SJSA1 (cell line): ENCODE data around the gene COL8A2. TPM values are rescaled to one million over a fixed set of nuclear protein-coding genes. Genes with fewer than 3 reads are reported as not detected.

Experiments
- DNase-seq, 2 experiments: peaks; one replicate each; pipeline ENCODE4 v3.0.0-alpha.2; 2015 to 2020; ENCODE audit warnings: low spot score in 2 of 2, low read depth in 1 of 2
- H3K27ac ChIP-seq: fragments of 250-450 bp; sonication (Bioruptor Pico); 2 replicates; pipeline ENCODE4 v1.5.1; 2020; ENCODE audit warnings: mild to moderate bottlenecking, moderate library complexity
- H3K27me3 ChIP-seq: fragments of 250-450 bp; sonication (Bioruptor Pico); replicated peaks from 2 replicates; pipeline ENCODE4 v1.5.1; 2020; ENCODE audit warnings: mild to moderate bottlenecking, moderate library complexity
- H3K36me3 ChIP-seq: fragments of 250-450 bp; sonication (Bioruptor Pico); 2 replicates; pipeline ENCODE4 v1.5.1; 2020; ENCODE audit warnings: mild to moderate bottlenecking
- H3K4me1 ChIP-seq: fragments of 250-450 bp; sonication (Bioruptor Pico); replicated peaks from 2 replicates; pipeline ENCODE4 v1.6.1; 2021; ENCODE audit warnings: mild to moderate bottlenecking
- H3K4me3 ChIP-seq: fragments of 250-450 bp; sonication (Bioruptor Pico); 2 replicates; pipeline ENCODE4 v1.5.1; 2020; ENCODE audit warnings: mild to moderate bottlenecking
- H3K9me3 ChIP-seq: fragments of 250-450 bp; sonication (Bioruptor Pico); replicated peaks from 2 replicates; pipeline ENCODE4 v1.5.1; 2020; ENCODE audit warnings: mild to moderate bottlenecking
- total RNA-seq: library from RNA; depleted of rRNA; stranded (reverse); fragments of >200 nt; shearing (Covaris generic); gene quantifications from 2 replicates; pipeline ENCODE4 v1.2.3, GENCODE V29; 2014

The COL8A2 gene
- total RNA-seq, 1 experiment from 2014 or later, result 1.1 TPM

DNA sequence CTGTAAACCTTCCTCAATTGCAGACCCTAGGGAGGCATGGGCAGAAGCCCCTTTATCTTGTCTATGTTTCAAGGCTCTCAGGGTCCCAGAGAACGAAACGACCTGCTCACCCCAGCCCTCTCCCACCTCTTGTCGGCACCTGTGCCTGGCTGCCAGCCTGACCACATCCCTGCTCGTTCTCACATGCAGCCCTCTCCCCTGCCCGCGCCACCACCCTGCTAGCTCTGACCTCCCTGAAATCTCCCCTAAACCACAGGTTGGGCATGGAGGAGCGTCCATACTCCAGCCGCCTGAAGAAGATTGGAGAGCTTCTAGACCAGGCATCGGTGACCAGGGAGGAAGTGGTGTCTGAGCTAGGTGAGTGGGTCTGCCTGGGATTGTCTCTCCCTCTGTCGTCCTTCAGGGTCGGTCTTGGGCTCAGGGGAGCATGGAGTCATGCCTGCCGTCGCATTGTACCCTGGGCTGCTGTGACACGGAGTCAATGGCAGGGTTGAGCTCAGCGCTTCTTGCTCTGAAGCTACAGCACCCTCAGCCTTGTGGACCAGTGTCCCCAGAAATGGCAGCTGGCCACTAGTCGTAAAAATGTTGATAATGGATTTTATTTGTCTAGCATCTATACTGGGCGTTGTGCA is 32.7 kb downstream of the COL8A2 start:
- Histone ChIP-seq H3K4me3 (no peak overlapping the region), H3K4me1 (peaks cover 8% of the 10 kb centered on the region), H3K9me3 (no peaks in the 10 kb centered on the region), H3K27ac (no peak overlapping the region), H3K27me3 (no peaks in the 10 kb centered on the region), H3K36me3 (peaks cover 71% of the 10 kb centered on the region)
- DNase-seq, result no peak

GRCh38 chr1:36091698-36092097 is 33.3 kb downstream of the COL8A2 start:
- H3K4me3 ChIP-seq, result no peak overlapping the region
- peaks cover 8% of the 10 kb centered on the region for H3K4me1 ChIP-seq
- DNase-seq, result no peak
- no peaks in the 10 kb centered on the region for H3K9me3 ChIP-seq
- H3K36me3 ChIP-seq, result peaks cover 68% of the 10 kb centered on the region
- no peaks in the 10 kb centered on the region for H3K27me3 ChIP-seq
- H3K27ac ChIP-seq, result no peak overlapping the region

DNA sequence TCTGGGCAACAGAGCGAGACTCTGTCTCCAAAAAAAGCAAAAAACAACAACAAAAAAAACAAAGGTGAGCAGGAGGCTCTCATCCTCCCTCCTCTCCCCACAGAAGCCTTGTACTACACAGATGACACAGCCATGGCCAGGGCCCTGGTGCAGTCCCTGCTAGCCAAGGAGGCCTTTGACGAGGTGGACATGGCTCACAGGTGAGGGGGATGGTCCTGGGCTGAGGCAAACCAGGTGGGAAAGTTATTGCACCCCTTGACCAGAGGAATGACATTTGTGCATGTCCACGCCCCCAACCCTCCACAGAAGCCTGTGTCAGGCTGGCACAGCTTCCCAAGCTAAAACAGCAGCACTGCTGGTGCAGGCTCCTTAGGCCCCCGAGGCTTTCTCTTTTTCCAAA is 33.9 kb downstream of the COL8A2 start:
- peaks cover 8% of the 10 kb centered on the region for H3K4me1 ChIP-seq

DNA sequence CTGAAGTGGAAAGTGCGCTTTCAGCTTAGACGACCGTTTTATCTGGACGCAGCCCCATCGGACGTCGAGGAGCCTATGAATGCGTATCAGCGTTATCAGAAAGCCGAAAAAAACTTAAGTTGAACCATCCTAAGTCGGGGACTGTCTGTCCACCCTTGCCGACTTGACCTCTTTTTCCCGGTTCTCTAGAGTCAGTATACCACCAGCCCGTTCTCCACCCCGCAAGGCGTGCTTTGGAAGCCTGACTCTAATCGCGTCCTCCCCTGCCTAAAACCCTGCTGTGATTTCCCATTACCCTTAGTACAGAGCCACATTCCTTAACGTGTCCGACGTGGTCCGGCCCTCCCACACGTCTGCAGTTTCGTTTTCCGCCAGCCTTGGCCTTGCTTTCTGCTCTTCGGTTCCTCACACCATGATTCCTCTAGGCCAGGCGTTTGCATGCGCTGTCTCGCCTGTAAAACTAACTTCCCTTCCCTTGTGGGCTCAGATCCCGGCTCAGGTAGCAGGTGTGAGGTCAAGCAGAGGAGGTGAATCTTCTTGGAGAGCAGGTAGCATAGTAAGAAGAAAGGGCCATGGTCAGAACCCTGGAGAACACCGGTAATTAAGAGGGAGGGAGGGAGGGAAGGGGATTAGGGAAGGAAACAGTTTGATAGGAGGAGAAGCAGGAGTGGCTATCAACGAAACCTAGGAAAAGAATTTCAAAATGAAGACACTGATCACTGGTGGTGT is 35.5 kb downstream of the COL8A2 start:
- Histone ChIP-seq H3K36me3 (peaks cover 54% of the 10 kb centered on the region), H3K4me3 (peak overlapping the region; percentile 88), H3K27ac (no peak overlapping the region), H3K27me3 (no peaks in the 10 kb centered on the region), H3K9me3 (no peaks in the 10 kb centered on the region), H3K4me1 (peaks cover 8% of the 10 kb centered on the region)
- peak in 1 of 2 experiments; percentile 24 for DNase-seq

More for the DNA sequence above, 33.9 kb downstream of the COL8A2 start:
- Histone ChIP-seq H3K27ac (no peak overlapping the region), H3K4me3 (no peak overlapping the region), H3K36me3 (peaks cover 63% of the 10 kb centered on the region), H3K9me3 (no peaks in the 10 kb centered on the region), H3K27me3 (no peaks in the 10 kb centered on the region)
- DNase-seq, result no peak

GRCh38 chr1:36088577-36089392 is 36.2 kb downstream of the COL8A2 start, which contains the start of gene ADPRS:
ADPRS (plus strand) TSS chr1:36088892; CDS start chr1:36088905, 13 bp downstream.
- peak; percentile 88 to 90 for DNase-seq

DNA sequence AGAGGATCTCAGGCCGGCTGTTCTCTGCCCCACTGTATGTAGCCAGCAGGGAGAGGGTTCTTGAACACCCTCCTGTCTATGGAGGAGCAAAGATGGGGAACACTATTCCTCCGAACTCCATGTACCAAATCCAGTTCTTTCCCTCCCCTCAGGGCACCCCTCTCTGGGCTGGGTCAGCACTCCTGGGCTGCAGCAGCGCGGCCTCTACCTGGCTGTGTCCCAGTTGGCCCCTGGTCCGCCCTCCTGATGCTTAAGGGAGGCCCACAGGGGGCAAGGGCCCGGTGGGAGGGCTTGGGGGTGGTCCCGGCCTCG is 36.8 kb downstream of the COL8A2 start:
- no peak for DNase-seq
- no peaks in the 10 kb centered on the region; the same call in 1 of the 2 replicates for H3K27me3 ChIP-seq
- H3K36me3 ChIP-seq, result peaks cover 41% of the 10 kb centered on the region
- peaks cover 8% of the 10 kb centered on the region for H3K4me1 ChIP-seq
- peak overlapping the region; percentile 67 for H3K27ac ChIP-seq
- H3K4me3 ChIP-seq, result peak overlapping the region; percentile 88
- no peaks in the 10 kb centered on the region for H3K9me3 ChIP-seq

More at GRCh38 chr1:36088577-36089392, 36.2 kb downstream of the COL8A2 start, which contains the start of gene ADPRS:
- Histone ChIP-seq H3K27me3 (no peaks in the 10 kb centered on the region; the same call in 1 of the 2 replicates), H3K4me3 (peak within 1 kb of the TSS; percentile 88), H3K9me3 (no peaks in the 10 kb centered on the region), H3K4me1 (peaks cover 8% of the 10 kb centered on the region), H3K36me3 (peaks cover 46% of the 10 kb centered on the region), H3K27ac (peak within 1 kb of the TSS; percentile 67)

GRCh38 chr1:36087233-36088123 is 37.5 kb downstream of the COL8A2 start:
- Histone ChIP-seq H3K27me3 (no peaks in the 10 kb centered on the region; the same call in 1 of the 2 replicates), H3K36me3 (peaks cover 33% of the 10 kb centered on the region), H3K4me1 (peaks cover 8% of the 10 kb centered on the region), H3K4me3 (no peak overlapping the region; the same call in 1 of the 2 replicates), H3K27ac (no peak overlapping the region), H3K9me3 (no peaks in the 10 kb centered on the region)
- DNase-seq, result no peak

GRCh38 chr1:36086529-36087232 is 38.3 kb downstream of the COL8A2 start:
- H3K4me3 ChIP-seq, result no peak overlapping the region
- no peak overlapping the region for H3K27ac ChIP-seq
- H3K4me1 ChIP-seq, result peaks cover 8% of the 10 kb centered on the region
- H3K9me3 ChIP-seq, result no peaks in the 10 kb centered on the region
- DNase-seq, result no peak
- H3K36me3 ChIP-seq, result peaks cover 25% of the 10 kb centered on the region
- H3K27me3 ChIP-seq, result no peaks in the 10 kb centered on the region; the same call in 1 of the 2 replicates

DNA sequence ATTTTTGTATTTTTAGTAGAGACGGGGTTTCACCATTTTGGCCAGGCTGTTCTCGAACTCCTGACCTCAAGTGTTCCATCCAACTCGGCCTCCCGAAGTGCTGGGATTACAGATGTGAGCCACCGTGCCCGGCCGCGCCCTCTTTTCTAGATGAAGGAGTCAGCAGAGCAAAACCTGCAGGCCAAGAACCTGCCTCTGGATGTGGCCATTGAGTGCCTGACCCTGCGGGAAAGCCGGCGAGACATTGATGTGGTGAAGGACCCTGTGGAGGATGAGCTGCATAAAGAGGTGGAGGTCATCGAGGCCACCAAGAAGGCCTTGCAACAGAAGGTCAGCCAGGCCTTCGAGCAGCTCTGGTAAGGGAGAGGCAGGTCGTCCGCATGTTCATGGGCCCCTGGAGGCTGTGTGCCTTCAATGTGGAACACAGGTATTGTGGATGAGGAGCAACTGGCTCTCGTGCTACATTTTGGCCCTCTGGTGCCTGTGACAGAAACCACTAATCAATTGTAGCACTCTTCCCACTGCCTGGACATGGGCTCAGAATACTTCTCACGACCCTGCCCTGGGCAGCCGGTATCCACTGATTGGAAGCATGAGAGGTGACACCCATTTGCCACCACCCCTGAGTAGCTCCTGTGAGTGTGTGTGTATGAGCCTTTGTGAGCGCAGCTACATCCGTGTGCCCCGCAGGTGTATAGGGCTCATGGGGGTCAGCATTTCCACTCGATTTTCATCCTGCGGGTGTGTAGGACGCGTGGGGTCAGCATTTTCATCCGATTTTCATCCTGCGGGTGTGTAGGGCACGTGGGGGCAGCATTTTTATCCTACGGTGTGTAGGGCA is 39.1 kb downstream of the COL8A2 start:
- DNase-seq, result no peak
- peaks cover 17% of the 10 kb centered on the region for H3K36me3 ChIP-seq
- H3K27me3 ChIP-seq, result no peaks in the 10 kb centered on the region; the same call in 1 of the 2 replicates
- H3K9me3 ChIP-seq, result no peaks in the 10 kb centered on the region
- H3K4me3 ChIP-seq, result no peak overlapping the region
- H3K4me1 ChIP-seq, result peaks cover 8% of the 10 kb centered on the region
- no peak overlapping the region for H3K27ac ChIP-seq

DNA sequence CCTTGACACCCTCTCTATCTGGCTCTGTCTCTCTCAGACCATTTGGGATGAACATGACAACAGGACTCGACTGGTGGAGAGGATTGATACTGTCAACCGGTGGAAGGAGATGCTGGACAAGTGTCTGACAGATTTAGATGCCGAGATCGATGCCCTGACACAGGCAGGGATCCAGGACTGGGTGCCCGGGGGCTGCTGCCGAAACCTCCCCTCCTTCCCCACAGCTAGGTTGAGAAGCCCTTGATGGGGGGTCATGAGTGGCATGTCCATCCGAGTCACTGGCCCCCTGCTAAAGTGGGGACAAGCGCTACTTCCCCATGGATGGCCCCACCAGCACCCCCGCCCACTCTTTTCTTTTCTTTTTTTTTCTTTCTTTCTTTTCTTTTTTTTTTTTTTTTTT is 39.9 kb downstream of the COL8A2 start:
- H3K9me3 ChIP-seq, result no peaks in the 10 kb centered on the region
- H3K4me3 ChIP-seq, result no peak overlapping the region
- H3K27me3 ChIP-seq, result no peaks in the 10 kb centered on the region; the same call in 1 of the 2 replicates
- peaks cover 8% of the 10 kb centered on the region for H3K4me1 ChIP-seq
- no peak for DNase-seq
- H3K27ac ChIP-seq, result no peak overlapping the region
- H3K36me3 ChIP-seq, result peaks cover 13% of the 10 kb centered on the region

GRCh38 chr1:36084497-36085115 is 40.4 kb downstream of the COL8A2 start:
- Histone ChIP-seq H3K27me3 (no peaks in the 10 kb centered on the region; the same call in 1 of the 2 replicates), H3K36me3 (peaks cover 11% of the 10 kb centered on the region), H3K9me3 (no peaks in the 10 kb centered on the region), H3K27ac (no peak overlapping the region), H3K4me3 (no peak overlapping the region), H3K4me1 (peaks cover 7% of the 10 kb centered on the region)
- no peak for DNase-seq
